OCI-LY7 (cell line): ENCODE results near the gene SH3RF3. TPM values are rescaled to one million over a fixed set of nuclear protein-coding genes. Genes with fewer than 3 reads are reported as not detected.

Experiments
- BruUV-seq: library from RNA; stranded (reverse); fragments of 400-500 nt; replicated peaks from 2 replicates; lab custom pipeline; 2021; lab: Mats Ljungman, UMichigan
- CTCF ChIA-PET: fragments of 300-600 bp; sonication (Branson Sonifier 250); formaldehyde crosslinking; loops from one replicate; lab custom pipeline; 2022; ENCODE audit warnings: antibody characterized with exemption; ENCODE audit not compliant: unreplicated experiment; lab: Charles Lee
- POLR2A ChIA-PET: fragments of 300-600 bp; sonication (Branson Sonifier 250); formaldehyde crosslinking; loops from one replicate; lab custom pipeline; 2022; ENCODE audit warnings: antibody characterized with exemption; lab: Charles Lee
- DNase-seq: peaks from one replicate; pipeline ENCODE4 v3.0.0-alpha.2; 2015; ENCODE audit warnings: low spot score
- H2AFZ ChIP-seq: fragments of 200-600 bp; sonication (generic), shearing (Covaris generic); 2 replicates; pipeline ENCODE4 v1.6.1; 2014; ENCODE audit warnings: mild to moderate bottlenecking, antibody characterized with exemption, low read length, moderate library complexity
- H3K27ac ChIP-seq: fragments of 200-600 bp; sonication (generic); 2 replicates; pipeline ENCODE4 v1.5.1; 2014; ENCODE audit warnings: mixed run types, low read depth, mild to moderate bottlenecking, moderate library complexity, low read length, inconsistent platforms; ENCODE audit not compliant: poor library complexity, severe bottlenecking
- H3K36me3 ChIP-seq: fragments of 200-600 bp; sonication (generic); 2 replicates; pipeline ENCODE4 v1.6.1; 2014; ENCODE audit warnings: mild to moderate bottlenecking, antibody characterized with exemption, low read length, moderate library complexity, mixed read lengths; ENCODE audit not compliant: insufficient read depth
- H3K4me1 ChIP-seq: fragments of 200-600 bp; sonication (generic); 2 replicates; pipeline ENCODE4 v1.5.1; 2014; ENCODE audit warnings: mild to moderate bottlenecking, low read length; ENCODE audit not compliant: insufficient read depth, poor library complexity, severe bottlenecking
- H3K4me2 ChIP-seq: fragments of 200-600 bp; sonication (generic); 2 replicates; pipeline ENCODE4 v1.6.1; 2014; ENCODE audit warnings: mild to moderate bottlenecking, low read length
- H3K4me3 ChIP-seq: fragments of 200-600 bp; sonication (generic); 2 replicates; pipeline ENCODE4 v1.5.1; 2014; ENCODE audit warnings: mild to moderate bottlenecking, low read depth, low read length; ENCODE audit not compliant: poor library complexity, severe bottlenecking
- H3K79me2 ChIP-seq: fragments of 200-600 bp; sonication (generic); 2 replicates; pipeline ENCODE4 v1.6.1; 2016; ENCODE audit warnings: low read depth, mild to moderate bottlenecking, low read length, moderate library complexity, mixed read lengths; ENCODE audit not compliant: insufficient read depth
- H3K9me2 ChIP-seq: fragments of 200-600 bp; sonication (generic); 2 replicates; pipeline ENCODE4 v1.6.1; 2016; ENCODE audit warnings: mild to moderate bottlenecking, low read length, mixed read lengths; ENCODE audit not compliant: insufficient read depth
- H3K9me3 ChIP-seq: fragments of 200-600 bp; sonication (generic); 2 replicates; pipeline ENCODE4 v1.6.1; 2014; ENCODE audit warnings: mild to moderate bottlenecking, mixed run types, low read length, mixed read lengths
- H4K20me1 ChIP-seq: fragments of 200-600 bp; sonication (generic); 2 replicates; pipeline ENCODE4 v1.6.1; 2014; ENCODE audit warnings: mild to moderate bottlenecking, antibody characterized with exemption, low read length, moderate library complexity, mixed read lengths; ENCODE audit not compliant: insufficient read depth
- CTCF ChIP-seq: fragments of 200-600 bp; sonication (generic); conservative IDR thresholded peaks from 2 replicates; pipeline ENCODE4 v1.5.1; 2014; ENCODE audit warnings: mild to moderate bottlenecking, antibody characterized with exemption, low read length, moderate library complexity, mixed read lengths
- EZH2phosphoT487 ChIP-seq: fragments of 200-600 bp; sonication (generic); IDR thresholded peaks from 2 replicates; pipeline ENCODE4 v1.6.1; 2018; ENCODE audit warnings: low read depth, borderline replicate concordance, mild to moderate bottlenecking, mixed run types, antibody characterized with exemption, low read length, moderate library complexity, mixed read lengths
- intact Hi-C: fragments of 100-400 bp; cut with micrococcal nuclease; formaldehyde crosslinking; loops from one replicate; pipeline ENCODE4 v1.10.0; 2022; ENCODE audit not compliant: unreplicated experiment
- total RNA-seq, 2 experiments: library from RNA; depleted of rRNA in 1 of 2; stranded (reverse); fragments of >200 nt in 1 of 2; shearing (Covaris generic) in 1 of 2; gene quantifications; 2 replicates each; pipeline ENCODE4 v1.2.3, GENCODE V29; 2014 to 2022

The SH3RF3 gene
- total RNA-seq, 2 experiments from 2014 or later = not detected

GRCh38 chr2:109164739-109165221, 35.8 kb downstream of the SH3RF3 start:
- Histone ChIP-seq H3K36me3 (no peaks in the 10 kb centered on the region), H3K4me2 (no peak overlapping the region), H3K9me3 (no peaks in the 10 kb centered on the region), H3K4me3 (no peak overlapping the region), H3K79me2 (no peaks in the 10 kb centered on the region), H3K9me2 (no peaks in the 10 kb centered on the region), H3K27ac (no peak overlapping the region), H2AFZ (no peak overlapping the region), H4K20me1 (no peaks in the 10 kb centered on the region), H3K4me1 (no peaks in the 10 kb centered on the region)
- no peak for DNase-seq
- CTCF ChIA-PET = no interaction called here
- intact Hi-C loops = no loop called here
- POLR2A ChIA-PET = no interaction called here
- TF ChIP-seq CTCF = no peak
- TF ChIP-seq EZH2phosphoT487 = no peak
- no TSS peak for BruUV-seq

GRCh38 chr2:109166811-109167210, 37.8 kb downstream of the SH3RF3 start:
- Histone ChIP-seq H3K4me1 (no peaks in the 10 kb centered on the region), H3K79me2 (no peaks in the 10 kb centered on the region), H3K27ac (no peak overlapping the region), H4K20me1 (no peaks in the 10 kb centered on the region), H2AFZ (no peak overlapping the region), H3K4me3 (no peak overlapping the region), H3K9me3 (no peaks in the 10 kb centered on the region), H3K36me3 (no peaks in the 10 kb centered on the region), H3K4me2 (no peak overlapping the region), H3K9me2 (no peaks in the 10 kb centered on the region)
- no peak for DNase-seq
- no TSS peak for BruUV-seq
- no peak for TF ChIP-seq EZH2phosphoT487
- CTCF ChIA-PET = no interaction called here
- intact Hi-C loops = no loop called here
- POLR2A ChIA-PET = interaction anchor here (1.3 kb wide), 1 partner anchor 17 kb away, joined by 4 read pairs; no protein-coding TSS in a partner anchor

- CTCF ChIA-PET = no interaction called here
- intact Hi-C loops = no loop called here
Observed at GRCh38 chr2:109168086-109168485, 39.1 kb downstream of the SH3RF3 start.

More at GRCh38 chr2:109168086-109168485, 39.1 kb downstream of the SH3RF3 start:
- POLR2A ChIA-PET = no interaction called here
- H3K4me1 ChIP-seq = no peaks in the 10 kb centered on the region
- no TSS peak for BruUV-seq
- H3K9me2 ChIP-seq = no peaks in the 10 kb centered on the region
- H3K79me2 ChIP-seq = no peaks in the 10 kb centered on the region
- no peaks in the 10 kb centered on the region for H3K9me3 ChIP-seq
- no peaks in the 10 kb centered on the region for H4K20me1 ChIP-seq
- no peak overlapping the region for H2AFZ ChIP-seq
- TF ChIP-seq CTCF (no peak), EZH2phosphoT487 (no peak)
- no peaks in the 10 kb centered on the region for H3K36me3 ChIP-seq
- DNase-seq = no peak
- no peak overlapping the region for H3K4me3 ChIP-seq
- no peak overlapping the region for H3K27ac ChIP-seq
- H3K4me2 ChIP-seq = no peak overlapping the region
